DMS53 treated with DMSO at 0.1 percent for 48 hours (cell line): ENCODE results near the gene TBL1X.

Source experiments
- DNase-seq: peaks from one replicate; lab custom pipeline; 2025; ENCODE audit not compliant: unreplicated experiment; lab: John Stamatoyannopoulos, UW

TBL1X gene

GRCh38 chrX:9789555-9789954 is 324.7 kb downstream of the TBL1X start:
- no peak for DNase-seq
